ENCODE measurements around the gene TNFRSF19.

- TF ChIP-seq CTCF (conservative IDR thresholded peaks at IDR 0.05; ENCODE audit: low read length) (no peak), EZH2phosphoT487 (IDR thresholded peaks at IDR 0.05; ENCODE audit: borderline replicate concordance, low read depth, low read length) (no peak)
These were observed 18.8 kb upstream of the TNFRSF19 start for GRCh38 chr13:23551213-23552008.

All from OCI-LY7 (cell line).